Lung microvascular endothelial cell (primary cell): Measurements from ENCODE around the gene CDKN2AIPNL. TPM values are rescaled to one million over a fixed set of nuclear protein-coding genes. Genes with fewer than 3 reads are reported as not detected.

Experiments
- DNase-seq, 2 donors: peaks; one replicate each; pipeline versions ENCODE4 v3.0.0 to v3.0.0-alpha.2; 2010; ENCODE audit warnings: low read depth in 2 of 2
- total RNA-seq: library from RNA; depleted of rRNA; stranded (reverse); fragments of >200 nt; gene quantifications from 2 replicates; pipeline ENCODE4 v1.2.1, GENCODE V29; 2014

The CDKN2AIPNL gene
- 45.8 and 52.0 TPM in 2 replicates for total RNA-seq

- DNase-seq: peak; percentile 92 to 93
Measured at GRCh38 chr5:134411546-134412266, at the start of gene CDKN2AIPNL. Gene CDKN2AIPNL, minus strand, starts transcription at chr5:134411881. Its CDS starts 27 bp downstream, at chr5:134411854.

- DNase-seq: no peak
Measured at GRCh38 chr5:134460551-134460950, 48.9 kb upstream of the CDKN2AIPNL start.

- no peak for DNase-seq
Measured at GRCh38 chr5:134459491-134459890, 47.8 kb upstream of the CDKN2AIPNL start.

GRCh38 chr5:134459010-134459403 lies 47.3 kb upstream of the CDKN2AIPNL start:
- DNase-seq: no peak

GRCh38 chr5:134458234-134459009 lies 46.7 kb upstream of the CDKN2AIPNL start:
- no peak for DNase-seq

GRCh38 chr5:134457801-134458200 lies 46.1 kb upstream of the CDKN2AIPNL start:
- DNase-seq: no peak

GRCh38 chr5:134456825-134457224 lies 45.1 kb upstream of the CDKN2AIPNL start:
- DNase-seq: no peak

- DNase-seq: no peak
Measured at GRCh38 chr5:134455466-134455865, 43.8 kb upstream of the CDKN2AIPNL start.

- no peak for DNase-seq
Measured at GRCh38 chr5:134453016-134453415, 41.3 kb upstream of the CDKN2AIPNL start.

- peak in 1 of 2 donors; percentile 78 for DNase-seq
Measured at GRCh38 chr5:134451936-134452505, 40.3 kb upstream of the CDKN2AIPNL start.

- no peak for DNase-seq
Measured at GRCh38 chr5:134451225-134451935, 39.7 kb upstream of the CDKN2AIPNL start.

- no peak for DNase-seq
Measured at GRCh38 chr5:134450374-134450773, 38.7 kb upstream of the CDKN2AIPNL start.

- DNase-seq: no peak
Measured at GRCh38 chr5:134449167-134449566, 37.5 kb upstream of the CDKN2AIPNL start.

GRCh38 chr5:134447815-134448520 lies 36.3 kb upstream of the CDKN2AIPNL start:
- DNase-seq: no peak

- no peak for DNase-seq
Measured at GRCh38 chr5:134446938-134447337, 35.3 kb upstream of the CDKN2AIPNL start.

GRCh38 chr5:134445856-134446818 lies 34.5 kb upstream of the CDKN2AIPNL start:
- no peak for DNase-seq

- no peak for DNase-seq
Measured at GRCh38 chr5:134444941-134445471, 33.3 kb upstream of the CDKN2AIPNL start.

- no peak for DNase-seq
Measured at GRCh38 chr5:134440201-134440755, 28.6 kb upstream of the CDKN2AIPNL start.

- DNase-seq: peak; percentile 58 to 79
Measured at GRCh38 chr5:134439210-134439654, 27.6 kb upstream of the CDKN2AIPNL start.
